GM21576 (cell line): ENCODE measurements around the gene COL7A1.

Experiments
- ATAC-seq: cut with Tn5 transposase; IDR thresholded peaks from one replicate; pipeline ENCODE4 v1.9.1; 2021; ENCODE audit warnings: mild to moderate bottlenecking, moderate library complexity; ENCODE audit not compliant: unreplicated experiment

Gene COL7A1

GRCh38 chr3:48619541-48620524, 24.7 kb upstream of the COL7A1 start:
- no peak for ATAC-seq

GRCh38 chr3:48617559-48617958, 22.4 kb upstream of the COL7A1 start:
- ATAC-seq: no peak

- no peak for ATAC-seq
Observed at GRCh38 chr3:48614044-48614443, 18.9 kb upstream of the COL7A1 start.

- ATAC-seq: no peak
Observed at GRCh38 chr3:48612309-48612708, 17.2 kb upstream of the COL7A1 start.

- peak; percentile 97 for ATAC-seq
Observed at GRCh38 chr3:48609088-48610005, 14.2 kb upstream of the COL7A1 start, which contains the start of gene UQCRC1. TSS of gene UQCRC1 (minus strand) at chr3:48609646. CDS start at chr3:48609620, 26 bp downstream.

- no peak for ATAC-seq
Observed at GRCh38 chr3:48607519-48607918, 12.4 kb upstream of the COL7A1 start.

- ATAC-seq: no peak
Observed at GRCh38 chr3:48601622-48601994, 6.5 kb upstream of the COL7A1 start.

GRCh38 chr3:48600711-48601621, 5.8 kb upstream of the COL7A1 start:
- no peak for ATAC-seq

GRCh38 chr3:48599509-48600285, 4.6 kb upstream of the COL7A1 start:
- ATAC-seq: no peak

- ATAC-seq: no peak
Observed at GRCh38 chr3:48599077-48599501, 4.0 kb upstream of the COL7A1 start.

- no peak for ATAC-seq
Observed at GRCh38 chr3:48598323-48599076, 3.4 kb upstream of the COL7A1 start.

- no peak for ATAC-seq
Observed at GRCh38 chr3:48597408-48597800, 2.3 kb upstream of the COL7A1 start.

GRCh38 chr3:48596676-48597407, 1.7 kb upstream of the COL7A1 start:
- no peak for ATAC-seq

GRCh38 chr3:48596157-48596556, 1.0 kb upstream of the COL7A1 start:
- ATAC-seq: no peak

- ATAC-seq: no peak
Observed at GRCh38 chr3:48595526-48596121, 495 bp upstream of the COL7A1 start.

GRCh38 chr3:48594417-48595049, 596 bp downstream of the COL7A1 start:
- no peak for ATAC-seq

GRCh38 chr3:48593337-48593736, 1.8 kb downstream of the COL7A1 start:
- ATAC-seq: no peak
